HG03469 (cell line): ENCODE data around the gene ABR.
"Not testable (repeated sequence)": the region's sequence is repeated elsewhere in the genome, so short reads cannot be mapped to it uniquely, and the experiment has no call there.

ENCODE experiments used
- ATAC-seq: cut with Tn5 transposase; IDR thresholded peaks from one replicate; pipeline ENCODE4 v1.9.1; 2021; ENCODE audit warnings: mild to moderate bottlenecking, moderate library complexity, moderate number of reproducible peaks; ENCODE audit not compliant: unreplicated experiment

ABR gene

DNA sequence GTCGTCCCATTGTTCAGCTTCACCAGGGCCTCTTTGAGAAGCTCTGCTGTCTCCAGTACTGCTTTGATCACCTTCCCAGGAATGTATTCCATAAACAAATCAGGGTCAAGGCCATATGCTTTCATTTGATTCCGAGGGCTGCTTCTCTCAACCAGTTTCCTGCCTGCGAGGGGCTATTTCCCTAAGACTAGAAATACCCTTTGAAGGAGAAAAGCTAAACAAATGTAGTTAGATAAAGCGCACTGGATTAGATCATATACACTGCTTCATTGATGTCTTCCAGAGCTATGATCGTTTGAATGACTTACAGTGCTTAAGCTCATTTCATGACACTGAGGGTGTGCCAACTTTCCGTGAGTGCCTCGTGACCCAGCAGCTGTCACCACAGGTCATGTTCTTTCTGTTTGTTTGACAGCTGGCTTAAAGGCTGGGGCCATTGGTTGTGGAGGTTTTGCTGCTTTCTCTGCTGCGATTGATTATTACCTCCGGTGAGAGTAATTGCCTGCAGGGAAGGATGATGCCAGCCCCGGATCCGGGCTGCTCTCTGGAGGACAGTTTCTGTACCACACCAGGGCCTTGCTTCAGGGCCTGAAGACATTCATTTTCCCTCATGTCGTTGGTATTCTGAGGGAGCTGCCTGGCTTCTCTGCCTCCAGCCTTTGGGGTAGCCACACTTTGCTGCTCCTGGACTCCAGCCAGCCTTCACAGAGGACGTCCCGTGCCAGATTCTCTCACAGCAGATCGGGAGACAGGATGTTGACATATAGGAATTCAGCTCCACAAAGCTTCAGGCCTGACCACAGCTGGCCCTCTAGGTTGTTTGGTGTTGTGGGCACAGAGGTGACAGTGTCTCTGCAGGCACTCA, 179.0 kb downstream of the ABR start:
- no peak for ATAC-seq

DNA sequence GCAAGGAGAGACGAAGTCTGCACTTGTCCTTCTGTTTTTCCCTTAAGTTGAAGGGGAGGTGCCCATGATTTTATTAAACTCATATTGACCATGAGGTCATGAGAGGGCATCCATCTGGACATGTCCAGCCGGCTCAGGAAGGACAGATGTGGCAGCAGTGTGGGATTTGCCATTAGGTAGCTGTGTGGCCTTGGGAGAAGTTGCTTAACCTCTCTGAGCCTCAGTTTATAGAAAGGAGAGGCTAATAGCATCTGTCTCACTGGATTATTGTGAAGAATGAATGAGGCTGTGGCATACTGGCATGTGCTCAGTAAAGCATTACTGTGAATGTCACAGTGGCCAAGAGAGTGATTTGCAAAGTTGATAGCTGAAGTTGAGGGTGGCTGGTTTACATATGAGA, 181.7 kb downstream of the ABR start:
- no peak for ATAC-seq

DNA sequence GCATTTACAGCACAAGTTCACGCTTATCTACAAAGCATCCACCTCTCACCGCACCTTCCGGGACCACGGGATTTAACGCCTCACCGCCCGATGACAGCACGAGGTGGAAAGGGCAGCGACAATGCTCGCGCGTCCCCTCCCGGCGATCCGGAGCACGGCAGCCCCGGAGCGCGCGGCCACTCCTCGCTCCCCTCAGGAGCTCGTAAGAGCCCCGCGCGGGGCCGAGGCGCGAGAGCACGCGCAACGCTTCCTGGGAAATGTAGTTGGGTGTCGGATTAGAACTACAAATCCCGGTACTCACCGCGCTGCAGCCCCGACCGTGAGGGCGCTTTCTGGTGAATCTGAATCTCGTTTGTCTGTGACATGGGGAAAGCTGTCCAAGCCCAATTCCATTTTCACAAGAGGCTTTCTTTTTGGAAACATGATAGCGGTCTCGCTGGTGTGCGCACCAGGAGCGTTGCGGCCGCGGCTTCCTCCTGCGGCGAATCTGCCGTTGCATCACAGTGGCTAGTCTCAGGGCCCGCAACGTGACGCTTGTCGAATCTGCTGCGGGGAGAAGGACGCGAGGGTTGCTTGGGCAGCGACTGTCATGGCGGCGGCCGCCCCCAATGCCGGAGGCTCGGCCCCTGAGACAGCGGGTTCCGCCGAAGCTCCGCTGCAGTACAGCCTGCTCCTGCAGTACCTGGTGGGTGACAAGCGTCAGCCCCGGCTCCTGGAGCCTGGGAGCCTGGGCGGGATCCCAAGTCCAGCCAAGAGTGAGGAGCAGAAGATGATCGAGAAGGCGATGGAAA, 183.0 kb downstream of the ABR start, which contains the start of gene TIMM22:
Gene TIMM22 (plus strand): TSS at position 576 of the 791 bp plus-strand sequence. CDS start 14 bp downstream, at position 590.
- peak; percentile 70 for ATAC-seq

DNA sequence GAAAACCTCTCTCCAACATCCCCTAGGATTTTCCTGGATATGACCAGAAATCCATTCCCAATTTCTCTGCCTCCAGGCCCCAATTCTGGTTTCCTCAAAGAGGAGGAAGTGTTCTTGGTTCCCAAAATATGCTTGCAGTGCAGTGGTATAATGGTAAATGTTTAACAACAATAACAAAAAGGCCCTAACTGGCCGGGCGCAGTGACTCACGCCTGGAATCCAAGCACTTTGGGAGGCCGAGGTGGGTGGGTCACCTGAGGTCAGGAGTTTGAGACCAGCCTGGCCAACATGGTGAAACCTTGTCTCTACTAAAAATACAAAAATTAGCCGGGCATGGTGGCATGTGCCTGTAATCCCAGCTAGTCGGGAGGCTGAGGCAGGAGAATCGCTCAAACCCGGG, 184.5 kb downstream of the ABR start:
- not testable (repeated sequence) for ATAC-seq

DNA sequence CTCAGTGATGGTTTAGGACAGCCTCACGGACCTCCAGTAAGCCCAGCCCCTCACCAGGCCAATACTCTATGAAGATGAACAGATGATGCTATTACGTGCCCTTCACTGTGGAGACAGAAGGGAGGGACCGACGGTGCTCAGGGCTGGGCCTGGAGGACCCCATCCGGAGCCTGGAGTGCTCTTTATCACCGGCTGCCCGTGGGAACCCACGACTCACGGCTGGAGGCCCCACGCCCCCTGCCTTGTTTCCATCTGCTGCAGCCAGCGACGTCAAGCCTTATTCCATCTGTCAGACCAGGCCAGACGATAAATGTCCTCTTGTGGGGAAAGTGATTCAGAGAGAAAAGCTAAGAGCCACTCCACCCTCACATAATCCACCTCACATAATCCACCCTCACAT, 186.8 kb downstream of the ABR start:
- ATAC-seq = no peak

- no peak for ATAC-seq
Measured at GRCh38 chr17:988561-988960, 191.2 kb downstream of the ABR start.

DNA sequence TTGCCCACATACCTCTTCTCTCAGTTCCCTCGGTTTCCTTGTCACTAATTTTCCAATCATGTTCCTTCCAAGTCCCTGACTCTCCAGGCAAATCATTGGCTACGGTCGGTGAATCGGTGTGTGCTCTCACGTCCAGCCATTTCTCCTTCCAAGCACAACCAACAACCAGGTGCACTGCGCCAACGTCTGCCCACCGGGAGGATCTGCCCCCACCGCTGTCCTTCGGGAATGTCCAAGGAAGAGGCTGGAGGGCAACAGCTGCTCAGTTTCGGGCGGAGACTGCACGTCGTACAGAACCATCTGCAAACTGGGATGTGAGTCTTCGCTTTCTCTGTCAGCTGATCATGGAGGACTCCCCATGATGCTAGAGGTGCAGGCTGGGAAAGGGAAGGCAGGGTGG, 191.8 kb downstream of the ABR start:
- no peak for ATAC-seq

DNA sequence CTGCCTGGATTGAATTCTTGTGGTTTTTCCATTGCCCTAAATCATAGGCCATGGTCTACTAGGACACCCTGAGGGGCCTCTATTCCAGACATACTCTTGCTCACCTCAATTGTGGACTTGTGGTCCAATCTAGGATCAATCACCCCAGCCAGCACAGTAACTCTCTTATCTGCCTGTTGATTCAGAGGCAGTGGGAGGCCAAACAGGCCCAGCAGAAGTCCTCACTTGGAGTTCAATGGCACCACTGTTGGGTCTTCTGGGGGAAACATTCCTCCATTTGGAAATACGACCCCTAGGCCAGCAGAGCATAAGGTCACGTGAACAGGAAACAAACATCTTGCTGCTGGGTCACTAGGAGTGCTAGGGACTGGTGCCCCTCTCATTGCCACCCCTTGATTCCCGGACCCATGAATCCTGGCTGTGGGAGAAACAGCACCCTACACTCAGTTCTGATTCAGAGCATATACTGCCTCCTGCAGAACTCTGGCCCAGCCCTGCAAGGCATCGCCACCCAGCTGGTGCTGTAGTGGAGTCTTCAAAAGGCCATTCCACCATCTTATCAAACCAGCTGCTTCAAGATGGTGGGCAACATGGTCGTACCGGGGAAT, 193.4 kb downstream of the ABR start:
- no peak for ATAC-seq

DNA sequence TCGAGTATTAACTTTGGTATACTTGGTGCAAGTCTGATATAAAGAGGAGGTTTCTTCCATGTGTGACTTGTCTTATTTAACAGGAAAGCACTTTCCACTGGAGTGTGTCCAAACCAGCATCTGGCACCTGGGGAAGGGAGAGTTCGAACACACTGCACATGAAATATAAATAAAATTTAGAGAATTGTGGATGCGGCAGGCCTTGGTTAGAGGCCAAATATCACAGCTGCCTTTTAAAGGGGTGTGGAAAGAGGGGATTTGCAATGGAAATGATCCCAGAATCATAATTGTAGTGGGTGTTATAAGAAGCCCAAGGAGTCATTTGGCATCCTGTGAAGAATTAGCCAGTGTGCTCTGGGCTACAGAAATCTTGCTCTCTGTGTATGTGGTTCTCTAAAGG, 195.9 kb downstream of the ABR start:
- no peak for ATAC-seq

GRCh38 chr17:981292-981658, 198.5 kb downstream of the ABR start:
- no peak for ATAC-seq

DNA sequence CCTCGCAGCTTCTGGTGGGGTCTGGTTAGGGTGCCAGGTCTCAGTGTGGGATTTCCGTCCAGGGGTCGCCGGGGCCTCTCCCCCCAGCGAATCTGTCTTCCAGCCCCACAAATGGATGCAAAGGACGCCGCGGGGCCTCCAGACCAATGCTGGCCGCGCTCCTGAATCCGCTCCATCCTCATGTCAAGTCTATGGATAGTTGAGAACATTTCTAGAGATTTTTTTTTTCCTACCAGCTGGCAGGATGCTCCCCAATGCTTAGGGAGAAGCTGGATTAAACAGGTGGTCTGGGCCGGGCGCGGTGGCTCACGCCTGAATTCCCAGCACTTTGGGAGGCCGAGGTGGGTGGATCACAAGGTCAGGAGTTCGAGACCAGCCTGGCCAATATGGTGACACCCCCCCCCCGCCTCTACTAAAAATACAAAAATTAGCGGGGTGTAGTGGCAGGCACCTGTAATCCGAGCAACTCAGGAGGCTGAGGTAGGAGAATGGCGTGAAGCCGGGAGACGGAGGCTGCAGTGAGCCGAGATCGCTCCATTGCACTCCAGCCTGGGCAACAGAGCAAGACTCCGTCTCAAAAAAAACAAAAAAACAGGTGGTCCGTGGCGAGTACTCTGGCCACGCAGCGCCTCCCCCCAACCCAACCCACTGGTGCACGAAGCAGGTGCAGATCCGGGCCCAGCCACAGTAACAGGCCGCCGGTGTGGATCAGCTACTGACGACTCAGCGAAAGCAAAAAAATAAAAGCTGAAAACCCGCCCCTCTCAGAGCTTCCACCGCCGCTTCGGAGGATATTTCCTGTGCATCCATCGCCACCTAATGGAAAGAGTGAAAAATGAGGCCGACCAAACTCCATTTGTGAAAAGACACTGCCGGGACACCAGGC, 199.1 kb downstream of the ABR start:
- no peak for ATAC-seq

DNA sequence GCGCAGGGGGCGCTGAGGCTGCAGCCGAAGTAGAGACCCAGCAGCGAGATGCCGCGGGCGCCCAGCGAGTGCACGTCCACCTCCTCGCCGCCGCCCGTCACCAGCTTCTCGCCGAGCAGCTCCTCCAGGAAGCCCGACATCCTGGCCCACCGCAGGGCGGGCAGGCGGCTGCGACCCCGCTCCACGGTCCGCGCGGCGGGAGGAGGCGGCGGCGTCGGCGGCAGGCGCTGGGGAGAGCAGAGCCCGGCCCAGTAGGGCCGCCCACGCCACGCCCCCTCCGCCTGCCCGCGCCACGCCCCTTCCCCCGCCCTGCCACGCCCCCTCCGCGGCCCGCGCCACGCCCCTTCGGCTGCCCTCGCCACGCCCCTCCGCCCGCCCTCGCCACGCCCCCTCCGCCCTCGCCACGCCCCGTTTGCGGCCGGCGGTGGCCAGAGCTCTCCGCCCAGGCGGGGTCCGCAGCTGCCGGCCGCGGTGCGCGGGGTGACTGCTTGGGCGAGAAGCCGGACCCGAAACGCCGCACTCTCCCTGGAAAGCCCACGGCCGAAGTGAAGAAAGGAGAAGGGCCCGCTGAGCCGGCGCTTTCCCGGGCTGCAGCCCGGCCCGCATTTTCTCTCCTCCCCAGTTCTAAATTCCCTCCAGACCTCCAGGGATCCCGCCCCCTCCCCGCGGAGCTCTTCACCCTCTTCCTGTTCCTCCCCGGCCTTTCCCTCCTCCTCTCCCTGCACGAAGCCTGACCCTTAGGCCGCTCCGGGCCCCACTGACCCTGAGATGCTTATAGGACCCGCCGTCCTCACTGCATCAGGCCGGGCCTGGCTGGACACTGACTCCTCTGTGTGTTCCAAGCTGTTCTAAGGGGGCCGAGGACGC, 200.0 kb downstream of the ABR start, which contains the start of gene NXN:
Gene NXN (minus strand): TSS at position 238 of the 867 bp plus-strand sequence.
- ATAC-seq = no peak

DNA sequence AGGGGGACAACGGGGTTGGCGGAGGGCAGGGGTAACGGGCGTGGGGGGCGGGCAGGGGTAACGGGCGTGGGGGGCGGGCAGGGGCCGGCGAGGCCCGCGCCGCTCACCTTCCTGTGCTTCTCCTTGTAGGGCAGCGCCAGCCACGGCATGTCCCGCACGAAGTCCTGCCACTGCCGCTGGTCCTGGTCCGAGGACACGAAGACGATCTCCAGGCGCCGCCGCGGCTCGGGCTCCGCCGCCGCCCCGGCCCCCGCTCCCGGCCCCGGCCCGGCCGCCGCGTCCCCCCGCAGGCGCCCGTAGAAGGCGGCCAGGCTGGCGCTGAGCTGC, 200.6 kb downstream of the ABR start:
- ATAC-seq = no peak

- no peak for ATAC-seq
Measured at GRCh38 chr17:978103-979093, 201.4 kb downstream of the ABR start.

- ATAC-seq = no peak
Measured at GRCh38 chr17:977166-977565, 202.6 kb downstream of the ABR start.

DNA sequence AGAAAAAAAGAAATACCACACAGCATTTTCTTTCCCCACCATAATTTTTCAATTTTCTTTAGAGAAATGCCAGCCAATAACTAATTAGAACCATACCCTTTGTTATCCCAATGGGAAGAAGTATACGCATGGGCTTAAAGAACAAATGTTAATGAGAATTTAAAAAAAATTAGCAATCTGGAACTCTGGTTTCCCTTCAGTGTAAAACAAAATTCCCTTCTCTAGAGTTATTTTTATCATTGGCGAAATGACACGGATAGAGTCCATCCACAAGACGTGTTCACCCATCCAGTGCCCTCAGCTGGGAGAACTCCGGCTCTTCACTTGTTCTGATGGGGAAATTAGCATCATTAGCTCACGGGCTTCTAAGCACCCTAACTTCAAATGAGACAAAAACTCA, 203.5 kb downstream of the ABR start:
- ATAC-seq = no peak

- ATAC-seq = no peak
Measured at GRCh38 chr17:975371-975915, 204.3 kb downstream of the ABR start.

GRCh38 chr17:974778-975177, 205.0 kb downstream of the ABR start:
- not testable (repeated sequence) for ATAC-seq
